ENCODE measurements around the gene RAD51B. TPM values are rescaled to one million over a fixed set of nuclear protein-coding genes. Genes with fewer than 3 reads are reported as not detected.
A peak's percentile ranks its signal among the peaks of the same experiment; 100 is the strongest.

RAD51B gene
- total and polyA plus RNA-seq, 5 donors, result 0.88 to 5.3 (median 3.3) TPM

- H3K9me3 ChIP-seq (ENCODE audit: control insufficient read depth, low read length), result no peaks in the 10 kb centered on the region
- intact Hi-C loops (cut with DNase I), result loop anchor here (2.0 to 10.0 kb wide), 6 partner anchors 303 to 570 kb away; no protein-coding TSS in a partner anchor
- ATAC-seq (no peak), DNase-seq (peak in 1 of 3 donors; percentile 42)
- H3K4me1 ChIP-seq (ENCODE audit: control insufficient read depth, insufficient read depth, low read length), result peaks cover 20% of the 10 kb centered on the region
- WGBS, result 55% methylated on average over 4 of the region's 4 CpGs
- no peak overlapping the region for H3K4me3 ChIP-seq (ENCODE audit: low read length)
- H3K27me3 ChIP-seq (ENCODE audit: control insufficient read depth, insufficient read depth), result no peaks in the 10 kb centered on the region
- H3K27ac ChIP-seq (ENCODE audit: low read length), result no peak overlapping the region
These were observed 428.2 kb downstream of the RAD51B start for GRCh38 chr14:68247676-68248268.

- ATAC-seq (peak; percentile 71 to 73), DNase-seq (peak; percentile 17 to 69 (median 68))
- 50% methylated on average over 7 of the region's 7 CpGs for WGBS
- Histone ChIP-seq H3K9me3 (ENCODE audit: control insufficient read depth, low read length) (no peaks in the 10 kb centered on the region), H3K27me3 (ENCODE audit: control insufficient read depth, insufficient read depth) (no peaks in the 10 kb centered on the region), H3K27ac (ENCODE audit: low read length) (peak overlapping the region; percentile 77), H3K4me1 (ENCODE audit: control insufficient read depth, insufficient read depth, low read length) (peaks cover 20% of the 10 kb centered on the region), H3K4me3 (ENCODE audit: low read length) (no peak overlapping the region)
- intact Hi-C loops (cut with DNase I), result loop anchor here (5.0 to 10.0 kb wide), 5 partner anchors 304 to 569 kb away; no protein-coding TSS in a partner anchor
These were observed 429.1 kb downstream of the RAD51B start for GRCh38 chr14:68248481-68249255.

- no peak for ATAC-seq
- no peak for DNase-seq
- Histone ChIP-seq H3K4me1 (ENCODE audit: control insufficient read depth, insufficient read depth, low read length) (peaks cover 20% of the 10 kb centered on the region), H3K9me3 (ENCODE audit: control insufficient read depth, low read length) (no peaks in the 10 kb centered on the region), H3K27ac (ENCODE audit: low read length) (peak overlapping the region; percentile 76), H3K27me3 (ENCODE audit: control insufficient read depth, insufficient read depth) (no peaks in the 10 kb centered on the region), H3K4me3 (ENCODE audit: low read length) (no peak overlapping the region)
- 38% methylated on average over 3 of the region's 3 CpGs for WGBS
- intact Hi-C loops (cut with DNase I), result loop anchor here (5.0 to 10.0 kb wide), 6 partner anchors 305 to 567 kb away; no protein-coding TSS in a partner anchor
These were observed 430.3 kb downstream of the RAD51B start for GRCh38 chr14:68249661-68250451.

GRCh38 chr14:68250927-68251768, 431.6 kb downstream of the RAD51B start:
- 44% methylated on average over 4 of the region's 4 CpGs for WGBS
- intact Hi-C loops (cut with DNase I), result loop anchor here in 1 of 4 donors (10.0 kb wide), 1 partner anchor 534 kb away; no protein-coding TSS in a partner anchor
- Histone ChIP-seq H3K27ac (ENCODE audit: low read length) (peak overlapping the region; percentile 75), H3K4me3 (ENCODE audit: low read length) (no peak overlapping the region), H3K27me3 (ENCODE audit: control insufficient read depth, insufficient read depth) (no peaks in the 10 kb centered on the region), H3K9me3 (ENCODE audit: control insufficient read depth, low read length) (no peaks in the 10 kb centered on the region), H3K4me1 (ENCODE audit: control insufficient read depth, insufficient read depth, low read length) (peaks cover 16% of the 10 kb centered on the region)
- no peak for DNase-seq
- ATAC-seq, result no peak

- intact Hi-C loops (cut with DNase I), result loop anchor here in 1 of 4 donors (10.0 kb wide), 1 partner anchor 533 kb away; no protein-coding TSS in a partner anchor
- ATAC-seq (no peak), DNase-seq (no peak)
- Histone ChIP-seq H3K9me3 (ENCODE audit: control insufficient read depth, low read length) (no peaks in the 10 kb centered on the region), H3K27me3 (ENCODE audit: control insufficient read depth, insufficient read depth) (no peaks in the 10 kb centered on the region), H3K4me3 (ENCODE audit: low read length) (no peak overlapping the region), H3K27ac (ENCODE audit: low read length) (peak overlapping the region; percentile 43), H3K4me1 (ENCODE audit: control insufficient read depth, insufficient read depth, low read length) (peaks cover 13% of the 10 kb centered on the region)
- WGBS, result 51% methylated on average over 1 of the region's 1 CpG
These were observed 432.2 kb downstream of the RAD51B start for GRCh38 chr14:68251769-68252100.

GRCh38 chr14:68253160-68253780, 433.7 kb downstream of the RAD51B start:
- no peaks in the 10 kb centered on the region for H3K27me3 ChIP-seq (ENCODE audit: control insufficient read depth, insufficient read depth)
- ATAC-seq (no peak), DNase-seq (no peak)
- H3K4me1 ChIP-seq (ENCODE audit: control insufficient read depth, insufficient read depth, low read length), result peaks cover 11% of the 10 kb centered on the region
- H3K27ac ChIP-seq (ENCODE audit: low read length), result no peak overlapping the region
- intact Hi-C loops (cut with DNase I), result loop anchor here in 1 of 4 donors (10.0 kb wide), 1 partner anchor 532 kb away; no protein-coding TSS in a partner anchor
- no peaks in the 10 kb centered on the region for H3K9me3 ChIP-seq (ENCODE audit: control insufficient read depth, low read length)
- 80% methylated on average over 3 of the region's 3 CpGs for WGBS
- H3K4me3 ChIP-seq (ENCODE audit: low read length), result no peak overlapping the region

- intact Hi-C loops (cut with DNase I), result loop anchor here in 1 of 4 donors (10.0 kb wide), 1 partner anchor 531 kb away; no protein-coding TSS in a partner anchor
- Histone ChIP-seq H3K27ac (ENCODE audit: low read length) (no peak overlapping the region), H3K4me3 (ENCODE audit: low read length) (no peak overlapping the region), H3K4me1 (ENCODE audit: control insufficient read depth, insufficient read depth, low read length) (peaks cover 8% of the 10 kb centered on the region), H3K9me3 (ENCODE audit: control insufficient read depth, low read length) (no peaks in the 10 kb centered on the region), H3K27me3 (ENCODE audit: control insufficient read depth, insufficient read depth) (no peaks in the 10 kb centered on the region)
- DNase-seq (no peak), ATAC-seq (no peak)
- WGBS, result 69% methylated on average over 2 of the region's 2 CpGs
These were observed 434.4 kb downstream of the RAD51B start for GRCh38 chr14:68253878-68254528.

- intact Hi-C loops (cut with DNase I), result loop anchor here in 1 of 4 donors (10.0 kb wide), 1 partner anchor 530 kb away; no protein-coding TSS in a partner anchor
These were observed 435.3 kb downstream of the RAD51B start for GRCh38 chr14:68254669-68255527.

GRCh38 chr14:68255693-68256178, 436.2 kb downstream of the RAD51B start:
- no peaks in the 10 kb centered on the region for H3K9me3 ChIP-seq (ENCODE audit: control insufficient read depth, low read length)
- intact Hi-C loops (cut with DNase I), result loop anchor here in 1 of 4 donors (10.0 kb wide), 1 partner anchor 529 kb away; no protein-coding TSS in a partner anchor
- H3K4me1 ChIP-seq (ENCODE audit: control insufficient read depth, insufficient read depth, low read length), result peaks cover 2% of the 10 kb centered on the region
- WGBS, result 80% methylated on average over 1 of the region's 1 CpG
- no peaks in the 10 kb centered on the region for H3K27me3 ChIP-seq (ENCODE audit: control insufficient read depth, insufficient read depth)
- no peak for DNase-seq
- ATAC-seq, result no peak
- no peak overlapping the region for H3K27ac ChIP-seq (ENCODE audit: low read length)
- H3K4me3 ChIP-seq (ENCODE audit: low read length), result no peak overlapping the region

More at GRCh38 chr14:68254669-68255527, 435.3 kb downstream of the RAD51B start:
- Histone ChIP-seq H3K27me3 (ENCODE audit: control insufficient read depth, insufficient read depth) (no peaks in the 10 kb centered on the region), H3K4me1 (ENCODE audit: control insufficient read depth, insufficient read depth, low read length) (peaks cover 5% of the 10 kb centered on the region), H3K4me3 (ENCODE audit: low read length) (no peak overlapping the region), H3K27ac (ENCODE audit: low read length) (no peak overlapping the region), H3K9me3 (ENCODE audit: control insufficient read depth, low read length) (no peaks in the 10 kb centered on the region)
- 98% methylated on average over 1 of the region's 1 CpG for WGBS
- ATAC-seq (no peak), DNase-seq (no peak)

Data from right cardiac atrium (tissue), 5 donors.